Measurements from ENCODE around the gene VSIR.

DNA sequence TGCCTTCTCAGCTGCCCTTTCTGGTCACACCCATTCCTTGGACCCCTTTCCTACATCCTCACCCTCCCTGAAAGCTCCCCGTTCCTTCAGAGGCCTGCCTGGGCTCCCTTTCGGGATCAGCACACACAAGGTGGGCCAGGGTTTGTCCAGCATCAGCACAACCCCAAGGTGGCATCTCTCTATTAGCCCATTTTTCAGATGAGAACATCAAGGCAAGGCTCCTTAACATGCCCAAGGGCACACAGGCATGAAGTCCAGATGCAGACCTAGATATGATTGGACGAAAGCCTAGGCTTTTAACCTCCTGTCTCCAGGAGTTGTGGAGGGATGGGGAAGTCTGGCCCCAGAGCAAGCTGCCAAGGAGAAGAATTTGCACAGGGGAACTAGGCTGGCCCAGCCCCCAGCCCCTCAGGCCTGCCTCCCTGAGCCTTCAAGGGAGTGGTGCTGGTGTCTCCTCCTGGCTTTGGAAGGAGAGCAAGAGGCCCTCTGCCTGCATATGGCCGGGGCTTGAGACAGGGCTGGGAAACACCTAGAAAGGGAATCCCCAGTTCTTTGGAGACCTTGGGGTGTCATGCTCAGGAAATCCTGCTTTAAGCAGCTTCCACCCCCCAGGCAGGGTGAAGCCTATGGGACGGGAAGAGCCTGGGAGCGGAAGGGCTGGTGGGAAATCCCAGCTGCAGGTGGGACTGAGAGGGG is 9.0 kb upstream of the VSIR start:
- TF ChIP-seq EZH2phosphoT487 (IDR thresholded peaks at IDR 0.05) (no peak), CTCF (IDR thresholded peaks at IDR 0.05) (no peak), EZH2 (IDR thresholded peaks at IDR 0.05) (no peak)

Measured in neural progenitor cell (in vitro differentiated cells).